OCI-LY1 (cell line): ENCODE results near the gene CBFA2T2.

ENCODE experiments used
- H2AFZ ChIP-seq: fragments of 200-600 bp; sonication (generic), shearing (Covaris generic); 2 replicates; pipeline ENCODE4 v1.6.0; 2014; ENCODE audit warnings: antibody characterized with exemption, mild to moderate bottlenecking, low read length
- H3F3A ChIP-seq: fragments of 200-600 bp; sonication (generic), shearing (Covaris generic); 2 replicates; pipeline ENCODE4 v1.6.0; 2014; ENCODE audit warnings: mild to moderate bottlenecking, antibody characterized with exemption, low read length, moderate library complexity; ENCODE audit not compliant: insufficient read depth
- H3K27ac ChIP-seq: fragments of 200-600 bp; sonication (generic); 2 replicates; pipeline ENCODE4 v1.5.1; 2014; ENCODE audit warnings: low read length, mixed run types, mild to moderate bottlenecking, low read depth; ENCODE audit not compliant: poor library complexity, severe bottlenecking
- H3K27me3 ChIP-seq: fragments of 200-600 bp; sonication (generic); 2 replicates; pipeline ENCODE4 v1.6.0; 2014; ENCODE audit warnings: antibody characterized with exemption, mild to moderate bottlenecking, low read length, moderate library complexity; ENCODE audit not compliant: insufficient read depth
- H3K36me3 ChIP-seq: fragments of 200-600 bp; sonication (generic); 2 replicates; pipeline ENCODE4 v1.6.1; 2014; ENCODE audit warnings: mild to moderate bottlenecking, antibody characterized with exemption, low read length, moderate library complexity, mixed read lengths; ENCODE audit not compliant: insufficient read depth
- H3K4me1 ChIP-seq: fragments of 200-600 bp; sonication (generic); 2 replicates; pipeline ENCODE4 v1.5.1; 2014; ENCODE audit warnings: mild to moderate bottlenecking, low read length, moderate library complexity; ENCODE audit not compliant: insufficient read depth, severe bottlenecking
- H3K4me2 ChIP-seq: fragments of 200-600 bp; sonication (generic), shearing (Covaris generic); 2 replicates; pipeline ENCODE4 v1.6.1; 2014; ENCODE audit warnings: low read length
- H3K4me3 ChIP-seq: fragments of 200-600 bp; sonication (generic); 2 replicates; pipeline ENCODE4 v1.5.1; 2014; ENCODE audit warnings: low read length, low read depth, mild to moderate bottlenecking, mixed read lengths; ENCODE audit not compliant: poor library complexity, severe bottlenecking
- H3K79me2 ChIP-seq: fragments of 200-600 bp; shearing (Covaris generic); 2 replicates; pipeline ENCODE4 v1.6.1; 2016; ENCODE audit warnings: mixed run types, low read length, mixed read lengths; ENCODE audit not compliant: insufficient read depth
- H3K9ac ChIP-seq: fragments of 200-600 bp; sonication (generic), shearing (Covaris generic); 2 replicates; pipeline ENCODE4 v1.6.1; 2014; ENCODE audit warnings: mild to moderate bottlenecking, low read length, mixed read lengths
- H3K9me2 ChIP-seq: fragments of 200-600 bp; sonication (generic), shearing (Covaris generic); 2 replicates; pipeline ENCODE4 v1.6.1; 2014; ENCODE audit warnings: low read depth, mild to moderate bottlenecking, low read length, mixed read lengths
- H3K9me3 ChIP-seq: fragments of 200-600 bp; shearing (Covaris generic); 2 replicates; pipeline ENCODE4 v1.6.1; 2014; ENCODE audit warnings: low read length, mixed read lengths
- H4K20me1 ChIP-seq: fragments of 200-600 bp; sonication (generic), shearing (Covaris generic); 2 replicates; pipeline ENCODE4 v1.6.0; 2016; ENCODE audit warnings: mild to moderate bottlenecking, low read length; ENCODE audit not compliant: insufficient read depth
- CTCF ChIP-seq: fragments of 200-600 bp; sonication (generic), shearing (Covaris generic); IDR thresholded peaks from 2 replicates; pipeline ENCODE4 v1.5.1; 2017; ENCODE audit warnings: mild to moderate bottlenecking, antibody characterized with exemption, low read length, moderate library complexity, mixed read lengths
- EZH2 ChIP-seq: fragments of 200-600 bp; sonication (generic), shearing (Covaris generic); IDR thresholded peaks from 2 replicates; pipeline ENCODE4 v1.8.0; 2017; ENCODE audit warnings: borderline replicate concordance, mixed run types, mild to moderate bottlenecking, antibody characterized with exemption, low read length, moderate library complexity, mixed read lengths

Gene CBFA2T2

DNA sequence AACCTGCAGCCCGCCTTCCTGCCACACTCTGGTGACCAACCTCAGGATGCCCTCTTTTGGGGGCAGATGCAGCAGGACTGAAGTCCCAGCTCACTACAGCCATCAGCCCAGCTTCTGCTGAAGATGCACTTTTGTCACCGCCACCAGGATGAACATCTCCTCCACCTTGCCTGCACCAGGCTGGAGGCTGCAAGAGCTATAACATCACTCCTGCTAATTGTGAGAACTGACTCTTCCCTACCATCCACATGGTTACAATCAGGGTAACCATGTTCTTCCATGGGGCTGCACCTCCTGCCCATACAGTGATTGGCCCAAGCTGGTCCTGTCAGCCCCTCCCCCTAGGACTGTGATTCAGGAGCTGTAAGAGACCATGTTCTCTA lies 174.9 kb downstream of the CBFA2T2 start:
- Histone ChIP-seq H4K20me1 (no peaks in the 10 kb centered on the region), H2AFZ (no peak overlapping the region), H3F3A (no peaks in the 10 kb centered on the region), H3K4me2 (peak overlapping the region; percentile 85), H3K27ac (peak overlapping the region; percentile 79), H3K4me1 (peaks cover 79% of the 10 kb centered on the region), H3K27me3 (no peaks in the 10 kb centered on the region), H3K9me2 (no peaks in the 10 kb centered on the region), H3K9me3 (no peaks in the 10 kb centered on the region), H3K9ac (peak overlapping the region; percentile 86), H3K79me2 (no peaks in the 10 kb centered on the region), H3K36me3 (peaks cover 48% of the 10 kb centered on the region), H3K4me3 (peak overlapping the region; percentile 70)
- TF ChIP-seq EZH2: no peak
- no peak for TF ChIP-seq CTCF

DNA sequence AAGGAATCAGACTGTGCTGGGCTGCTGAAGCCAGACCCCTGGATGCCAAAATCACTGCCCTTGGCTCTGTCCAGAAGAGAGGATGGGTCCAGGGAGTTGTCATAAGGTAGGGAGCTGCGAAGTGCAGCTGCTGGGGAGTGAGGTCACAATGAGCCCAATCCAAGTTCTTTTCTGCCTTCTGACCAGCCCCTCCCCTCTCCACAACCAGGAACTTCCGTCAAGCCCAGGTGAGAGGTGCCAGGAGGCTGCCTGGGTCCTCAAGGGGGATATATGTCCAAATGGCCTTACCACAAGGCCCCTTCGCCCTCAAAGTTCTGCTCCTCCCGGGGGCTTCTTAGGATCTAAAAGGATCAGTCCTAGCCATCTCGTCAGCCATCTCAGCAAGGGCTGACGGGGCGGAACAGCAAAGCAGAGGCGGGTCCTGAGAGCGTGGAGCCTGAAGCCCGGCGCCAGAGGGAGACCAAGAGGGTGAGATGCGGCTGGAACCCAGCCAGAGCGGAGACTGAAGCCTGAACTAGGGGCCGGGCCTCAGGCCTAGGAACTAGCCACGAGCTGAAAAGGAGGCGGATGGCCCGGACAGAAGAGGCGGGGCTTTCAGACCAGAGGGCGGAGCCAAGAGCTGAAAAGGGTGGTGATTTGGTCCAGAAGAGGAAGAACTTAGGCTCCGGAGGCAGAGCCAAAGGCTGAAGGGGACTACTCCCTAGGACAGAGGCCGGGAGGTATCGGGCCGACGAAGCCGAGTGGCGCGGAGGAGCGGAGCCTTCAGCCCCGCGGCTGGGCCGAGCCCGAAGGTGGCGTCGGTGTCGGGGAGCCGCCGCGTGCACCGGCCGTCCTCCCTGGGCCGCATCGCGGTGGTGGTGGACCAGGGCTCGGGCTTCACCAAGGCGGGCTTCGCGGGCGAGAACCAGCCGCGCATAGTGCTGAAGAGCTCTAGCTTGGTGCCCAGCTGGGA lies 176.7 kb downstream of the CBFA2T2 start, which contains the start of gene ACTL10:
Gene ACTL10, plus strand, starts transcription at position 651 of the 952 bp plus-strand sequence. CDS start 555 bp downstream, outside the sequence.
- Histone ChIP-seq H3F3A (no peaks in the 10 kb centered on the region), H3K27ac (peak within 1 kb of the TSS; percentile 80), H3K4me3 (peak within 1 kb of the TSS; percentile 59), H3K9me2 (no peaks in the 10 kb centered on the region), H3K4me2 (peak within 1 kb of the TSS; percentile 72), H3K9ac (peak within 1 kb of the TSS; percentile 49), H3K79me2 (no peaks in the 10 kb centered on the region), H3K27me3 (no peaks in the 10 kb centered on the region), H3K4me1 (peaks cover 87% of the 10 kb centered on the region), H3K36me3 (peaks cover 49% of the 10 kb centered on the region), H4K20me1 (no peaks in the 10 kb centered on the region), H2AFZ (no peak within 1 kb of the TSS), H3K9me3 (no peaks in the 10 kb centered on the region)
- TF ChIP-seq EZH2 (no peak), CTCF (no peak)

- peak overlapping the region; percentile 49 for H3K9ac ChIP-seq
- TF ChIP-seq CTCF (no peak), EZH2 (no peak)
- H3K9me2 ChIP-seq: no peaks in the 10 kb centered on the region
- peak overlapping the region; percentile 72 for H3K4me2 ChIP-seq
- no peaks in the 10 kb centered on the region for H3K9me3 ChIP-seq
- H3K36me3 ChIP-seq: peaks cover 51% of the 10 kb centered on the region
- H3K79me2 ChIP-seq: no peaks in the 10 kb centered on the region
- no peaks in the 10 kb centered on the region for H4K20me1 ChIP-seq
- peak overlapping the region; percentile 80 for H3K27ac ChIP-seq
- peaks cover 94% of the 10 kb centered on the region for H3K4me1 ChIP-seq
- no peaks in the 10 kb centered on the region for H3F3A ChIP-seq
- peak overlapping the region; percentile 59 for H3K4me3 ChIP-seq
- H3K27me3 ChIP-seq: no peaks in the 10 kb centered on the region
- H2AFZ ChIP-seq: no peak overlapping the region
Observed at GRCh38 chr20:33667245-33667675, 177.4 kb downstream of the CBFA2T2 start.
